D341Med (cell line): ENCODE results near the gene FEM1B.
"Not testable (repeated sequence)": the region's sequence is repeated elsewhere in the genome, so short reads cannot be mapped to it uniquely, and the experiment has no call there.

Experiments used
- DNase-seq: peaks from one replicate; pipeline ENCODE4 v3.0.0; 2012; ENCODE audit warnings: low spot score

The FEM1B gene

DNA sequence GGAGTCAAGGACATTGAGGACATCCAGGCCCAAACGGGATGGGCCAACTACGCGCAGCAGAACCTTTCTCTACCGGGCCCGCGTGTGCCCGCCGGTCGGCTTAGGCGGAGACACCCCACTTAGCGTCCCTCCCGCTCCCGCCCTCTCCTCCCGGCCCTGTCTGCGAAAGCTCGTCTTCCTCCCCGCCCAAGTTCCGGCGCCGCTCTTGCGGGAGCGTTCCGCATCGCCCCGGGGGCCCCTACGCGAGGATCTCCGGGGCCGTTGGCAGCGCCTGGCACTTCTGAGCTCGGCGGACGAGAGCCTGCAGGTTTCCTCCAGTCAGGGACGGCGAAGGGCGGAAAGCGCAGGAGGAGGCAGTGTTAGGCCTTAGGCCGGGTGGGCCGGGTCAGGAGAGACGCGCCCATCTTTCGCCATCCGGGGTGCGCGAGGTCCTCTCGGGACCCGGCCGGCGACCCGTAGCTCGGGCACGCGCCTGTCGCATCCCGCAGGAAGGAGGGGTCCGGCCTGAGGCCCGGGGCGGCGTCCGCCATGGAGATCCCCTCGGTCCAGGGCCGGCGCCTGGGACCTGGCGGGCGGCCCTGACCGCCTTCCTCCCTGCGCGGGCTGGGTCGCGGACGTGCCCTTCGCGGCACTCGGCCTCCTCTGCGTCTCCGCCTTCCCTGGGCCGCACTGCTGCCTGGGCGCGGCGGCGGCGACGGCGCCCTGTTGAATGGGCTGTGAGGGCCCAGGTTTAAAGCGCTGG, at the start of gene FEM1B:
TSS of gene FEM1B (plus strand) at position 143 of the 742 bp plus-strand sequence. CDS start 673 bp downstream, outside the sequence.
- peak; percentile 93 for DNase-seq

GRCh38 chr15:68228143-68228970, 49.2 kb upstream of the FEM1B start:
- DNase-seq = peak; percentile 26

GRCh38 chr15:68228971-68229385, 48.6 kb upstream of the FEM1B start:
- no peak for DNase-seq

DNA sequence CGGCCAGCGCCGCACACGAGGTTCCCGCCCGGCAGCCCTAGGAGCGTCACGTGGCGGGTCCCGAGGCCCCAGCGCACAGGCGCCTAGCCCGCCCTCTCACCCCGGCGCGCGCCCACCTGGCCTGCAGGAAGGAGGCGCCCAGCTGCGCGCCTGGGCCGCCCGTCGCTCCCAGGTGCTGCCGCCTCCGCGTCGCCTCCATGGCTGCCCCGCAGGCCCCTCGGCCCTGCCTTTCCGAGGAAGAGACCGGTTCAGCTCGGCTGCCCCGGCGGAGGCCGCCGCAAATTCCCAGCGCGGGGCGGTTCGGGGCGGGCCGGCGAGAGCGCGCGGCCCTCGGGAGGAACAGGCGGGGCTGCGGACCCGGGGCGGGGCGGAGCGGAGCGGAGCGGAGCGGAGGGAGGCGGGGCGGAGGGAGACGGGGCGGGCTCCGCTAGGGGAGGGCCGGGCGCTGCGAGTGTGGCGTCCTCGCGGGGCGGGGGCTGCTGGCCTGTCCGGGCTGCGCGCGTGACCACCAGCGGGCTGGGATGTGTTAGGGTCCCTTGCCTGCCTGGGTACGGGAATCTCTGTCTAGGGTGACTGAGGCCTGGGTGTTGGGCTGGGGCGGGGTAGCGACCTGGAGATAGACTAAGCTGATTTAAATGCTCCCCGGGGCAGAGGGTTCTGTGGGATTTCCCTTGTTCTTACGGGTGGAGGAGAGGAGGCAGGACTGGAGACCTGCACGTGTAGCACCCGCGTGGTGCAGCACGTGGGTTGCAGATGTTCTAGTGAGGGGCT, 48.0 kb upstream of the FEM1B start, which contains the start of gene CLN6:
TSS of gene CLN6 (minus strand) at position 343 of the 771 bp plus-strand sequence. CDS start at position 199, 144 bp downstream.
- peak; percentile 95 for DNase-seq

GRCh38 chr15:68230157-68231100, 47.1 kb upstream of the FEM1B start:
- DNase-seq = no peak

DNA sequence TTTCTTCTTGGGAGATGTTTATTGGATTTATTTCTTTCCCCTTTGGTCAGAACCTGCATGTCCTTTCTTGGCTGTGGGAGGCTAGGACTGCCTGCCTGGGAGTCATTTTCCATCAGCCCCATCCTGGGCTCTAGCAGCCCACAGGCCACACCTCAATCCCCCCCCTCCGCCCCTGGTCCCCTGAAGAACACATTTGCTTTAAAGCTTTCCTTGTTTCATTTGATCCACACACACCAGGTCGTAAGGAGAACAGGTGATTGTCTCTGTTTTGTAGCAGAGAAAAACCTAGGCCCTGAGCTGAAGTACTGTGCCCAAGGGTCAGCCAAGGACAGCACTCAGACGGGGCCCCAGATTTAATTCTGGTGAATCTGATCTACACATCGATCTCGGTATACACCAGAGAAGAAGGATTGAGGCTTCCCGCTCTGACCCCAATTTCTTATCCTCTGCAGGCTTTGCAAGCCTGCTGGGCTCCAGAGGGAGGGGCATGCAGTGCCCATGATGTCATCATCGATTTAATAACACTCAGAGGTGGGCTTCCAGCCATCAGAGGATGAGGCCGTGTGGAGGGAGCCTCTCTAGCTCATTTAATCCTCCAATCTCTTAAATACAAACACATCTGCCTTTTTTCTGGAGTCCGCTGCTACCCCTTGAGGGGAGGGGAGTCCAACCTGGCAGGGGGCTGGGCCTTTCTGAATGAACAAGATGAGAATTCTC, 46.3 kb upstream of the FEM1B start:
- peak; percentile 87 for DNase-seq

GRCh38 chr15:68232449-68232848, 45.1 kb upstream of the FEM1B start:
- DNase-seq = no peak

DNA sequence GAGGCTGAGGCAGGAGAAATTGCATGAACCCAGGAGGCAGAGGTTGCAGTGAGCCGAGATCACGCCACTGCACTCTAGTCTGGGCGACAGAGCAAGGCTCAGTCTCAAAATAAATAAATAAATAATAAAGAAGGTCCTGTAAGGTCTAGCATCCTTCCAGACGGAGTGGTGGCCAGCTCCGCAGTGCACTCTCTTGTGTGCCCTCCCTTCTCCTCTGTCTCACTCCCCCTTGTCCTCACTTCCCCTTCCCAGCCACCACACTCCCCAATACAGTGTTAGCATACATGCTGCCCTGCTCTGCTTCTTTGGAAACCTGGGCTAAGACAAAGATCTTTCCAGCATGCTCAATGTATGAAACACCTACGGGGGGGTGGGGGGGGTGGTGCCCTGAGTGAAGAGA, 44.6 kb upstream of the FEM1B start:
- DNase-seq = no peak

- DNase-seq = no peak
These were observed 43.5 kb upstream of the FEM1B start for GRCh38 chr15:68234060-68234459.

DNA sequence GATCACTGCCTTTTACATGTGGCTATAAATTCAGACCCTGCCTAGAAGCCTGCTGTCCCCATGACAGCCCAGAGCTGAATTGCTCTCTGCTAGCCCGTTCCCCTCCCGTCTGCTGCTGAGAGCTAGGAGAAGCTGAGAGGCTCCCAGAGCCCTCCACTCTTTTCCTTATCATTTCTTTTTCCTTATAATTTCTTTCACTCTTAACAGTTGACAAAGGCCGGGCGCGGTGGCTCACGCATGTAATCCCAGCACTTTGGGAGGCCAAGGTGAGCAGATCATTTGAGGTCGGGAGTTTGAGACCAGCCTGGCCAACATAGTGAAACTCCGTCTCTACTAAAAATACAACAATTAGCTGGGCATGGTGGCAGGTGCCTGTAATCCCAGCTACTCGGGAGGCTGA, 43.0 kb upstream of the FEM1B start:
- DNase-seq = not testable (repeated sequence)

GRCh38 chr15:68235022-68235421, 42.5 kb upstream of the FEM1B start:
- no peak for DNase-seq

DNA sequence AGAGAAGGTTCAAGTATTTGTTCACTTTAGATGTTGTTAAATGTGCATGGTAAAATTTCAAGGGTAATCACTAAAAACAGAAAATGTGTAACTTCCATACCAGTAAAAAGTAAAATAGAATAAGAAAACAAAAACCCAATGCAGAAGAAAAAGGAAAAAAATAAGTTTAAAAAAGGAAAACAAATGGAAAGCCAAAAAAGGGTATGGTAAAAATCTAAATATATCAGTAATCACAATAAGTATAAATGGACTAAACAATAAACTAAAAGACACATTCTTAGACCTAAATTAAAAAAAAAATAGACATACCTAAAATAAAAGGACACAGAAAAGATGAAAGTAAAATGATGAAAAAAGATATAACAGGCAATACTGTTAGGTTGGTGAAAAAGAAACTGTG, 38.5 kb upstream of the FEM1B start:
- no peak for DNase-seq

GRCh38 chr15:68241088-68241935, 36.2 kb upstream of the FEM1B start:
- DNase-seq = no peak

GRCh38 chr15:68244235-68244634, 33.3 kb upstream of the FEM1B start:
- no peak for DNase-seq

- DNase-seq = no peak
These were observed 28.4 kb upstream of the FEM1B start for GRCh38 chr15:68249058-68249713.

GRCh38 chr15:68252925-68253534, 24.5 kb upstream of the FEM1B start:
- DNase-seq = peak; percentile 58

GRCh38 chr15:68256675-68257450, 20.7 kb upstream of the FEM1B start:
- DNase-seq = no peak

- DNase-seq = no peak
These were observed 18.9 kb upstream of the FEM1B start for GRCh38 chr15:68258692-68259091.
